GM21390 (cell line): ENCODE measurements around the gene THEM5.

ENCODE experiments used
- ATAC-seq: cut with Tn5 transposase; IDR thresholded peaks from one replicate; pipeline ENCODE4 v1.9.1; 2021; ENCODE audit not compliant: unreplicated experiment

The THEM5 gene

GRCh38 chr1:151822404-151822803, 31.1 kb downstream of the THEM5 start:
- no peak for ATAC-seq

- no peak for ATAC-seq
Observed at GRCh38 chr1:151820940-151821339, 32.6 kb downstream of the THEM5 start.

- ATAC-seq = no peak
Observed at GRCh38 chr1:151819976-151820623, 33.4 kb downstream of the THEM5 start.

GRCh38 chr1:151819227-151819835, 34.2 kb downstream of the THEM5 start:
- no peak for ATAC-seq

- no peak for ATAC-seq
Observed at GRCh38 chr1:151817353-151817730, 36.2 kb downstream of the THEM5 start.

GRCh38 chr1:151816548-151817352, 36.8 kb downstream of the THEM5 start:
- no peak for ATAC-seq

- ATAC-seq = no peak
Observed at GRCh38 chr1:151815716-151816327, 37.7 kb downstream of the THEM5 start.

GRCh38 chr1:151814971-151815545, 38.5 kb downstream of the THEM5 start:
- ATAC-seq = no peak

- no peak for ATAC-seq
Observed at GRCh38 chr1:151814426-151814825, 39.1 kb downstream of the THEM5 start.

- ATAC-seq = no peak
Observed at GRCh38 chr1:151813271-151813977, 40.1 kb downstream of the THEM5 start.

- ATAC-seq = no peak
Observed at GRCh38 chr1:151811181-151811580, 42.3 kb downstream of the THEM5 start.

- no peak for ATAC-seq
Observed at GRCh38 chr1:151809985-151810556, 43.4 kb downstream of the THEM5 start.

- no peak for ATAC-seq
Observed at GRCh38 chr1:151809290-151809984, 44.1 kb downstream of the THEM5 start.

GRCh38 chr1:151807766-151808165, 45.7 kb downstream of the THEM5 start:
- no peak for ATAC-seq

GRCh38 chr1:151807131-151807530, 46.4 kb downstream of the THEM5 start:
- no peak for ATAC-seq

- ATAC-seq = no peak
Observed at GRCh38 chr1:151806170-151806569, 47.3 kb downstream of the THEM5 start.

GRCh38 chr1:151805066-151805820, 48.3 kb downstream of the THEM5 start, which contains the start of gene LINGO4:
TSS of gene LINGO4 (minus strand) at chr1:151805419. CDS start at chr1:151802704, 2,715 bp downstream.
- no peak for ATAC-seq

GRCh38 chr1:151803915-151804314, 49.6 kb downstream of the THEM5 start:
- no peak for ATAC-seq

GRCh38 chr1:151803164-151803563, 50.3 kb downstream of the THEM5 start:
- ATAC-seq = no peak
